A673 (cell line): ENCODE data around the gene COL4A1. TPM values are rescaled to one million over a fixed set of nuclear protein-coding genes. Genes with fewer than 3 reads are reported as not detected.

Source experiments
- BruUV-seq: library from RNA; stranded (reverse); fragments of 400-500 nt; replicated peaks from 2 replicates; lab custom pipeline; 2021; lab: Mats Ljungman, UMichigan
- CTCF ChIA-PET: fragments of 300-600 bp; sonication (Branson Sonifier 250); formaldehyde crosslinking; loops from one replicate; lab custom pipeline; 2022; ENCODE audit warnings: antibody characterized with exemption; lab: Charles Lee
- POLR2A ChIA-PET: fragments of 300-600 bp; sonication (Branson Sonifier 250); formaldehyde crosslinking; loops from one replicate; lab custom pipeline; 2022; ENCODE audit warnings: antibody characterized with exemption; ENCODE audit not compliant: low non-redundant PET; lab: Charles Lee
- DNase-seq: peaks from one replicate; pipeline ENCODE4 v3.0.0-alpha.2; 2015; ENCODE audit warnings: low spot score
- H3K27ac ChIP-seq: fragments of 200-600 bp; sonication (generic); 2 replicates; pipeline ENCODE4 v1.5.1; 2016; ENCODE audit warnings: mixed run types, low read depth, mild to moderate bottlenecking, mixed read lengths, antibody characterized with exemption, low read length; ENCODE audit not compliant: poor library complexity, severe bottlenecking
- H3K27me3 ChIP-seq: fragments of 200-600 bp; sonication (generic); replicated peaks from 2 replicates; pipeline ENCODE4 v1.6.1; 2017; ENCODE audit warnings: mixed run types, low read depth, mild to moderate bottlenecking, mixed read lengths, antibody characterized with exemption, low read length; ENCODE audit not compliant: insufficient read depth, poor library complexity
- H3K36me3 ChIP-seq: fragments of 200-600 bp; sonication (generic); 2 replicates; pipeline ENCODE4 v1.6.1; 2016; ENCODE audit warnings: mixed run types, mild to moderate bottlenecking, mixed read lengths, antibody characterized with exemption, low read length; ENCODE audit not compliant: insufficient read depth, poor library complexity, severe bottlenecking
- H3K4me1 ChIP-seq: fragments of 200-600 bp; sonication (generic); 2 replicates; pipeline ENCODE4 v1.6.1; 2017; ENCODE audit warnings: mixed run types, mild to moderate bottlenecking, mixed read lengths, antibody characterized with exemption, low read length; ENCODE audit not compliant: insufficient read depth, poor library complexity, severe bottlenecking
- H3K4me3 ChIP-seq: fragments of 200-600 bp; sonication (generic); 2 replicates; pipeline ENCODE4 v1.5.1; 2016; ENCODE audit warnings: low read depth, mixed run types, mild to moderate bottlenecking, mixed read lengths, low read length; ENCODE audit not compliant: poor library complexity, severe bottlenecking
- H3K9me3 ChIP-seq: fragments of 200-600 bp; sonication (generic); 2 replicates; pipeline ENCODE4 v1.6.1; 2016; ENCODE audit warnings: mixed run types, low read depth, mild to moderate bottlenecking, mixed read lengths, antibody characterized with exemption, low read length; ENCODE audit not compliant: poor library complexity, severe bottlenecking
- CTCF ChIP-seq: fragments of 300-800, 200-600 bp; sonication (generic); conservative IDR thresholded peaks from 2 replicates; pipeline ENCODE4 v1.5.1; 2017; ENCODE audit warnings: low read depth, mild to moderate bottlenecking, antibody characterized with exemption, low read length, moderate library complexity, mixed read lengths
- EZH2 ChIP-seq: fragments of 200-600 bp; sonication (generic); IDR thresholded peaks from 2 replicates; pipeline ENCODE4 v1.6.1; 2017; ENCODE audit warnings: borderline replicate concordance, low read depth, mild to moderate bottlenecking, mixed read lengths, antibody characterized with exemption, low read length; ENCODE audit not compliant: poor library complexity, severe bottlenecking
- intact Hi-C: fragments of 100-400 bp; cut with micrococcal nuclease; formaldehyde crosslinking; loops from one replicate; pipeline ENCODE4 v1.10.0; 2022; ENCODE audit not compliant: unreplicated experiment
- total RNA-seq: library from RNA; stranded (reverse); gene quantifications from 2 replicates; pipeline ENCODE4 v1.2.3, GENCODE V29; 2021

Gene COL4A1
- total RNA-seq, 1 experiment from 2014 or later: 83.9 TPM

GRCh38 chr13:110266983-110267382 lies 40.0 kb downstream of the COL4A1 start:
- TF ChIP-seq EZH2: no peak
- H3K4me1 ChIP-seq: no peaks in the 10 kb centered on the region
- no peaks in the 10 kb centered on the region for H3K9me3 ChIP-seq
- intact Hi-C loops: no loop called here
- H3K27me3 ChIP-seq: no peaks in the 10 kb centered on the region
- H3K4me3 ChIP-seq: no peak overlapping the region
- ChIA-PET CTCF (no interaction called here), POLR2A (no interaction called here)
- no peak overlapping the region for H3K27ac ChIP-seq
- no peaks in the 10 kb centered on the region for H3K36me3 ChIP-seq
- no peak for DNase-seq
- BruUV-seq: no TSS peak

- H3K9me3 ChIP-seq: no peaks in the 10 kb centered on the region
- intact Hi-C loops: no loop called here
- no peak overlapping the region for H3K27ac ChIP-seq
- H3K27me3 ChIP-seq: no peaks in the 10 kb centered on the region
- BruUV-seq: no TSS peak
- TF ChIP-seq CTCF (no peak), EZH2 (no peak)
- ChIA-PET CTCF (no interaction called here), POLR2A (no interaction called here)
- no peaks in the 10 kb centered on the region for H3K36me3 ChIP-seq
- H3K4me1 ChIP-seq: no peaks in the 10 kb centered on the region
- no peak overlapping the region for H3K4me3 ChIP-seq
- no peak for DNase-seq
These were observed 40.5 kb downstream of the COL4A1 start for GRCh38 chr13:110266431-110266809.

GRCh38 chr13:110265682-110266430 lies 41.1 kb downstream of the COL4A1 start:
- DNase-seq: no peak
- TF ChIP-seq EZH2 (no peak), CTCF (no peak)
- ChIA-PET POLR2A (no interaction called here), CTCF (no interaction called here)
- H3K27me3 ChIP-seq: no peaks in the 10 kb centered on the region
- no peak overlapping the region for H3K4me3 ChIP-seq
- intact Hi-C loops: no loop called here
- peaks cover 4% of the 10 kb centered on the region for H3K4me1 ChIP-seq
- no TSS peak for BruUV-seq
- no peaks in the 10 kb centered on the region for H3K36me3 ChIP-seq
- no peaks in the 10 kb centered on the region for H3K9me3 ChIP-seq
- no peak overlapping the region for H3K27ac ChIP-seq

GRCh38 chr13:110265341-110265681 lies 41.6 kb downstream of the COL4A1 start:
- Histone ChIP-seq H3K4me3 (no peak overlapping the region), H3K27ac (no peak overlapping the region), H3K36me3 (no peaks in the 10 kb centered on the region), H3K27me3 (no peaks in the 10 kb centered on the region), H3K9me3 (no peaks in the 10 kb centered on the region), H3K4me1 (peaks cover 4% of the 10 kb centered on the region)
- ChIA-PET CTCF (no interaction called here), POLR2A (no interaction called here)
- intact Hi-C loops: no loop called here
- TF ChIP-seq EZH2 (no peak), CTCF (no peak)
- DNase-seq: no peak
- BruUV-seq: no TSS peak
